Cardiac muscle cell (in vitro differentiated cells and primary cell): ENCODE data around the gene ME2. TPM values are rescaled to one million over a fixed set of nuclear protein-coding genes. Genes with fewer than 3 reads are reported as not detected.
A peak's percentile ranks its signal among the peaks of the same experiment; 100 is the strongest.

Experiments used
- DNase-seq, 2 donors: peaks; one replicate each; pipeline versions ENCODE4 v3.0.0 to v3.0.0-alpha.2; 2010 to 2017; ENCODE audit warnings: low read depth in 1 of 2, low spot score in 1 of 2
- H3K27ac ChIP-seq: fragments of 200-600 bp; sonication (generic); 2 replicates; pipeline ENCODE4 v1.5.1; 2016
- H3K27me3 ChIP-seq: fragments of 200-600 bp; sonication (generic); 2 replicates; pipeline ENCODE4 v1.6.0; 2016; ENCODE audit warnings: control low read depth
- H3K36me3 ChIP-seq: fragments of 200-600 bp; sonication (generic); 2 replicates; pipeline ENCODE4 v1.5.1; 2016; ENCODE audit warnings: control low read depth
- H3K4me1 ChIP-seq: fragments of 200-600 bp; sonication (generic); 2 replicates; pipeline ENCODE4 v1.8.1; 2017; ENCODE audit warnings: low read depth, mild to moderate bottlenecking, mixed run types
- H3K4me3 ChIP-seq: fragments of 200-600 bp; sonication (generic); 2 replicates; pipeline ENCODE4 v1.5.1; 2016; ENCODE audit warnings: mild to moderate bottlenecking
- H3K9me3 ChIP-seq: fragments of 200-600 bp; sonication (generic); 2 replicates; pipeline ENCODE4 v1.5.1; 2017; ENCODE audit warnings: low read depth, mild to moderate bottlenecking, control low read depth
- CTCF ChIP-seq: IDR thresholded peaks from 2 replicates; pipeline ENCODE4 v1.5.1; 2012; ENCODE audit warnings: low read depth, mild to moderate bottlenecking, low read length
- polyA plus RNA-seq: library from polyadenylated mRNA; unstranded; fragments of >200 nt; fragmentation: Nextera tagmentation; extraction: Ambion mirVana; gene quantifications from 2 replicates; pipeline ENCODE4 v1.2.1, GENCODE V29; 2016
- total RNA-seq: library from RNA; depleted of rRNA; stranded (reverse); fragments of >200 nt; gene quantifications from 2 replicates; pipeline ENCODE4 v1.2.3, GENCODE V29; 2016

Gene ME2
- total and polyA plus RNA-seq, 2 experiments from 2014 or later = 33.9 to 47.3 TPM

GRCh38 chr18:50933684-50934083 lies 54.8 kb downstream of the ME2 start:
- peak in 1 of 2 donors; percentile 26 for DNase-seq
- no peak for TF ChIP-seq CTCF
- peaks cover 9% of the 10 kb centered on the region for H3K36me3 ChIP-seq
- peaks cover 8% of the 10 kb centered on the region for H3K4me1 ChIP-seq
- H3K4me3 ChIP-seq = no peak overlapping the region
- peak overlapping the region; percentile 58 for H3K27ac ChIP-seq
- no peaks in the 10 kb centered on the region for H3K9me3 ChIP-seq
- H3K27me3 ChIP-seq = no peaks in the 10 kb centered on the region

DNA sequence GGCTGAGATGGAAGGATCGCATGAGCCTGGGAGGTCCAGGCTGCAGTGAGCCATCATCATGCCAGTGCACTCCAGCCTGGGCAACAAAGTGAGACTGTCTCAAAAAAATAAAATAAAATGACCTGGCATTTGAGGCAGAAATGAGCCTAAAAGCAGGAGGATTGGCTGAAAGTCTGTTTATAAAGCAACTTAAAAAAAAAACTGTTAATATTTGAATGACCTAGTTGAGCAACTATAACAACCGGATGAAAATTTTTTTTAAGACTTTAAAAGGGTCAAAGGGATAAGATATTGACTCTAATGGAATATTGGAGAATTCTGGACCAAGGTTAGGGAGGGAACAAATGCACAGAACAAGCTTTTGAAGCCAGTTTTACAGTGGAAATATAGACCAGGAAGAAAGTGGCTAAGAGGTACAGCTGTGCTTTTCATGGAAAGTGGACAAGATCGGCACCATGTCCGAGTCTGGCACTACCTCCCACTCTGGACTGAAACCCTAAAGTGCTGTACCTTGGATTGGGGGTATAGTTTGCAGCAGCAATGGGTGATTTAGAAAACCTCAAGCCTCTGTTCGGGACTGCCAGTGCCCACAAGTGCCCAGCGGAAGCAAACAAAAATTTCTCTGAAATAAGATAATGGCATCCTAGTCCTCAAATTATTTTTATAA lies 55.8 kb downstream of the ME2 start:
- Histone ChIP-seq H3K27ac (no peak overlapping the region), H3K4me1 (peaks cover 8% of the 10 kb centered on the region), H3K9me3 (no peaks in the 10 kb centered on the region), H3K4me3 (no peak overlapping the region), H3K36me3 (peaks cover 9% of the 10 kb centered on the region), H3K27me3 (no peaks in the 10 kb centered on the region)
- no peak for DNase-seq
- TF ChIP-seq CTCF = no peak

DNA sequence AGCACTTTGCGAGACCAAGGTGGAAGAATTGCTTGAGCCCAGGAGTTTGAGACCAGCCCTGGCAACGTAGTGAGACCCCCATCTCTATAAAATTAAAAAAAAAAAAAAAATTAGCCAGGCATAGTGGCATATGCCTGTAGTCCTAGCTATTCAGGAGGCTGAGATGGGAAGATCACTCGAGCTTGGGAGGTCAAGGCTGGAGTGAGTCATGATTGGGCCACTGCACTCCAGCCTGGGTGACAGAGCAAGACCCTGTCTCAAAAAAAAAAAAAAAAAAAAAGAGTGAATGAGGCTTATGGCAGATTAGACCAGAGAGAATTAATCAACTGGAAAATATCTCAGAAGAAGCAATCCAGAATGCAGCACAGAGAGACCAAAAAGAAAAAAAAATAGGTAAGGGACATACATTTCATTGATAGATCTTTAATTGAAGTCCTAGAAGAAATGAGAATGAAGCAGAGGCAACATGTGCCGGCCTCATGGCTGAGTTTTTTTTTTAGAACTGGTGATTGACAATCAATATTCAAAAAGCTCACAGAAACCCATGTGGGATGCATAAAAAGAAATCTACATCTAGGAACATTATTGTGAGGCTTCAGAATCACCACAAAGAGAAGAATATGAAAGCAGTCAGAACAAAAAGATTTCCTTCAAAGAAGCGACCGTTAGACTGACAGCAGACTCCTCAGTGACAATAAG lies 56.7 kb downstream of the ME2 start:
- Histone ChIP-seq H3K9me3 (no peaks in the 10 kb centered on the region), H3K4me3 (no peak overlapping the region), H3K27me3 (no peaks in the 10 kb centered on the region), H3K36me3 (peaks cover 16% of the 10 kb centered on the region), H3K27ac (no peak overlapping the region), H3K4me1 (peaks cover 8% of the 10 kb centered on the region)
- DNase-seq = no peak
- no peak for TF ChIP-seq CTCF

DNA sequence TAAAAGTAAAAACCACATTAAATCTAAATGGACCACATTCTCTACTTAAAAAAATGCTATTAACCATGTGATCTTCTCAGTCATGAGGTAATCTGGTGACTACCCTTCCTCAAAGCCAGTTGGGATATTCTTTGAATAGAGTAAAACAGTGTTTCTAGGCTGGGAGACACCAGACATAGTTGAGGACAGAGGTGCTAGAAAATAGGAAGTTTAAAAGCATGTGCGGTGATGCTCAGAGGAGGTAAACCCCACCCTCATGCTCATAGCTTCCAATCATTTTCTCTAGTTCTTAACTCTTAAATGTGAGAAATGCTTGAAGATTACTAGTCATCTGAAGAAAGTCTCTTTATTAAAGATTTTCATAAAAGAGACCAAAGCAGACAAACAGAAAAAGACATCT lies 58.3 kb downstream of the ME2 start:
- no peak overlapping the region for H3K27ac ChIP-seq
- H3K4me1 ChIP-seq = peaks cover 8% of the 10 kb centered on the region
- no peaks in the 10 kb centered on the region for H3K9me3 ChIP-seq

DNA sequence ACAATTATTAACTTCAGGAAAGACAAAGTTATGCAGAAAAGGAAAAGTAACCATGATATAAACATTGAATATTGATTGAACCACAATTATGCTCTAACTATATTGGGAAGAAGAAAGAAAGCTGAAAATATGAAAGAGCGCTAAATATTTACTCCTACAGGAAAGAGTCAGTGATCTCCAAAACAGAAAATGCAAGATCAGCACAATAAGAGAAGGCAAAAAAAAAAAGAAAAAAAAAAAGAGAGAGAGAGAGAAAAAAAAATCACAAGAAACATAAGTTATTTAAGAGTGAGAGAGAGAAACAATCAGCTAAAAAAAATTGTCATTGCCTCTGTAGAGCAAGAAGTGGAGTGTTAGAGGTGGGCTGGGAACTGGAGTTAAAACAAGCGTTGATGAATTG lies 60.0 kb downstream of the ME2 start:
- Histone ChIP-seq H3K27me3 (no peaks in the 10 kb centered on the region), H3K4me3 (no peak overlapping the region), H3K9me3 (no peaks in the 10 kb centered on the region), H3K36me3 (peaks cover 9% of the 10 kb centered on the region), H3K4me1 (no peaks in the 10 kb centered on the region), H3K27ac (no peak overlapping the region)
- no peak for DNase-seq
- no peak for TF ChIP-seq CTCF

More for the DNA sequence above, 58.3 kb downstream of the ME2 start:
- no peak for DNase-seq
- H3K27me3 ChIP-seq = no peaks in the 10 kb centered on the region
- TF ChIP-seq CTCF = no peak
- H3K36me3 ChIP-seq = peaks cover 15% of the 10 kb centered on the region
- no peak overlapping the region for H3K4me3 ChIP-seq
